Liver (tissue), 10 donors: ENCODE results near the gene ALG6. TPM values are rescaled to one million over a fixed set of nuclear protein-coding genes. Genes with fewer than 3 reads are reported as not detected.

Source experiments
- DNase-seq: peaks from one replicate; pipeline ENCODE4 v3.0.0-alpha.2; 2017; ENCODE audit warnings: low spot score
- H3K27ac ChIP-seq, 2 donors: one replicate each; pipeline ENCODE4 v1.7.0; 2013; ENCODE audit warnings: inconsistent platforms in 2 of 2, low read length in 2 of 2, control low read depth in 1 of 2, low read depth in 1 of 2, mild to moderate bottlenecking in 1 of 2
- H3K27me3 ChIP-seq, 4 donors: one replicate each; pipeline versions ENCODE4 v1.6.1 to v1.7.0; 2013; ENCODE audit warnings: low read length in 3 of 4, inconsistent platforms in 1 of 4, mild to moderate bottlenecking in 1 of 4, moderate library complexity in 1 of 4; ENCODE audit not compliant: control insufficient read depth in 4 of 4, insufficient read depth in 4 of 4
- H3K36me3 ChIP-seq, 4 donors: one replicate each; pipeline versions ENCODE4 v1.6.1 to v1.7.0; 2013; ENCODE audit warnings: low read length in 3 of 4, mild to moderate bottlenecking in 3 of 4, low read depth in 1 of 4, moderate library complexity in 1 of 4; ENCODE audit not compliant: control insufficient read depth in 4 of 4, insufficient read depth in 3 of 4
- H3K4me1 ChIP-seq, 4 donors: one replicate each; pipeline versions ENCODE4 v1.6.1 to v1.7.0; 2013; ENCODE audit warnings: low read length in 3 of 4, mild to moderate bottlenecking in 3 of 4, moderate library complexity in 1 of 4; ENCODE audit not compliant: control insufficient read depth in 4 of 4, insufficient read depth in 4 of 4
- H3K4me3 ChIP-seq, 3 donors: one replicate each; pipeline versions ENCODE4 v1.6.1 to v1.7.0; 2013; ENCODE audit warnings: low read length in 3 of 3, control low read depth in 1 of 3, low read depth in 1 of 3, mild to moderate bottlenecking in 1 of 3
- H3K9ac ChIP-seq, 2 donors: one replicate each; pipeline ENCODE4 v1.7.0; 2013; ENCODE audit warnings: low read length in 2 of 2, mild to moderate bottlenecking in 2 of 2, moderate library complexity in 2 of 2, control low read depth in 1 of 2, low read depth in 1 of 2
- H3K9me3 ChIP-seq, 4 donors: one replicate each; pipeline versions ENCODE4 v1.6.1 to v1.7.0; 2013; ENCODE audit warnings: low read length in 3 of 4; ENCODE audit not compliant: control insufficient read depth in 4 of 4
- ATF3 ChIP-seq: IDR thresholded peaks from 2 replicates; pipeline ENCODE4 v1.6.1; 2016; ENCODE audit warnings: antibody characterized with exemption
- CTCF ChIP-seq: fragments of 150-350 bp; IDR thresholded peaks from 2 replicates; pipeline ENCODE4 v1.5.1; 2017; ENCODE audit warnings: improper control_type of control experiment, low read depth, low read length; ENCODE audit not compliant: missing input control
- EGR1 ChIP-seq, 2 donors: IDR thresholded peaks; 2 replicates each; pipeline ENCODE4 v1.6.1; 2016 to 2018; ENCODE audit warnings: antibody characterized with exemption in 2 of 2, low read depth in 2 of 2
- FOXA2 ChIP-seq: IDR thresholded peaks from 2 replicates; pipeline ENCODE4 v1.6.1; 2016; ENCODE audit warnings: antibody characterized with exemption
- GABPA ChIP-seq, 2 donors: IDR thresholded peaks in 1 of 2; conservative IDR thresholded peaks in 1 of 2; 2 replicates each; pipeline ENCODE4 v1.6.1; 2016; ENCODE audit warnings: antibody characterized with exemption in 2 of 2, mild to moderate bottlenecking in 1 of 2, moderate library complexity in 1 of 2
- HNF4A ChIP-seq, 2 donors: conservative IDR thresholded peaks; 2 replicates each; pipeline ENCODE4 v1.6.1; 2016; ENCODE audit warnings: antibody characterized with exemption in 2 of 2, mild to moderate bottlenecking in 2 of 2
- NR2F2 ChIP-seq: IDR thresholded peaks from 2 replicates; pipeline ENCODE4 v1.6.1; 2016; ENCODE audit warnings: antibody characterized with exemption
- REST ChIP-seq: IDR thresholded peaks from 2 replicates; pipeline ENCODE4 v1.6.1; 2016; ENCODE audit warnings: antibody characterized with exemption, mild to moderate bottlenecking
- SP1 ChIP-seq: IDR thresholded peaks from 2 replicates; pipeline ENCODE4 v1.6.1; 2018; ENCODE audit warnings: antibody characterized with exemption, mild to moderate bottlenecking
- TAF1 ChIP-seq: conservative IDR thresholded peaks from 2 replicates; pipeline ENCODE4 v1.6.1; 2016; ENCODE audit warnings: antibody characterized with exemption, mild to moderate bottlenecking
- YY1 ChIP-seq: IDR thresholded peaks from 2 replicates; pipeline ENCODE4 v1.6.1; 2016; ENCODE audit warnings: antibody characterized with exemption, mild to moderate bottlenecking
- WGBS: extraction: QIAGEN DNeasy Blood & Tissue Kit; methylation state at CpG from one replicate; pipeline ENCODE4 v1.1.7; 2013; 5-methylcytosine and 5-hydroxymethylcytosine counted together
- polyA plus RNA-seq, 2 donors: library from polyadenylated mRNA; stranded (reverse) in 1 of 2; unstranded in 1 of 2; fragments of 200-250 nt in 1 of 2; fragments of >200 nt in 1 of 2; fragmentation: Nextera tagmentation in 1 of 2; extraction: Ambion mirVana in 1 of 2; gene quantifications; one replicate each; pipeline versions ENCODE4 v1.2.1 to v1.2.3, GENCODE V29; 2013 to 2015
- small RNA-seq: library from RNA; depleted of rRNA; stranded (forward); fragments of <200 nt; gene quantifications from one replicate; pipeline ENCODE3, GENCODE V24; 2014
- total RNA-seq, 2 donors: library from RNA; depleted of rRNA; stranded (reverse); fragments of >200 nt; gene quantifications; one replicate each; pipeline ENCODE4 v1.2.3, GENCODE V29; 2014
- TF ChIP-seq, protein P1 (sequence below): IDR thresholded peaks from 2 replicates; pipeline ENCODE4 v1.6.1; 2016; ENCODE audit warnings: antibody characterized with exemption
- donor health status: healthy.
- donor health status: healthy.
- donor health status: healthy.
- donor health status: healthy.
- donor health status: healthy.

ALG6 gene
- total and polyA plus RNA-seq, 4 donors: 4.6 to 13.2 (median 6.6) TPM

GRCh38 chr1:63487336-63488065 lies 120.1 kb downstream of the ALG6 start:
- DNase-seq: no peak
- TF ChIP-seq, protein P1, sequence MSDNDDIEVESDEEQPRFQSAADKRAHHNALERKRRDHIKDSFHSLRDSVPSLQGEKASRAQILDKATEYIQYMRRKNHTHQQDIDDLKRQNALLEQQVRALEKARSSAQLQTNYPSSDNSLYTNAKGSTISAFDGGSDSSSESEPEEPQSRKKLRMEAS: no peak
- TF ChIP-seq HNF4A (conservative IDR thresholded peaks at IDR 0.05): no peak
- no peak for TF ChIP-seq NR2F2
- no peak for TF ChIP-seq FOXA2
- TF ChIP-seq EGR1 (IDR thresholded peaks at IDR 0.05; ENCODE audit: low read depth in 2 of 2): no peak
- no peak for TF ChIP-seq REST
- no peak for TF ChIP-seq TAF1
- TF ChIP-seq SP1: no peak
- TF ChIP-seq CTCF: no peak
- TF ChIP-seq YY1: no peak
- no peak for TF ChIP-seq ATF3
- TF ChIP-seq GABPA (IDR thresholded peaks at IDR 0.05 in 1 of 2, conservative IDR thresholded peaks at IDR 0.05 in 1 of 2): no peak
- Histone ChIP-seq H3K9ac (no peak overlapping the region), H3K4me1 (no peaks in the 10 kb centered on the region), H3K4me3 (no peak overlapping the region), H3K27me3 (no peaks in the 10 kb centered on the region), H3K36me3 (no peaks in the 10 kb centered on the region), H3K9me3 (no peaks in the 10 kb centered on the region), H3K27ac (no peak overlapping the region)
- WGBS: 81% methylated on average over 8 of the region's 8 CpGs

Small RNA genes lying within 50 kb of the gene (small RNA-seq; reads per million reads assigned to genes)
- not detected for gene MIR6068
- gene RF00019: not detected

Other genes starting within 250 kb of the ALG6 start
- gene FOXD3, start 45.1 kb upstream of the ALG6 start, total RNA-seq: under 1 TPM in 1 of 2 donors, not detected in 1; under 0.01 TPM
- gene FOXD3, start 45.1 kb upstream of the ALG6 start, polyA plus RNA-seq: under 1 TPM in 1 of 2 donors, not detected in 1; 0.05 TPM
- 10 to 100 TPM in 1 of 2 donors, 1 to 10 TPM in 1; 7.9 to 15.2 TPM for gene ITGB3BP, start 155.6 kb downstream of the ALG6 start, total RNA-seq
- gene ITGB3BP, start 155.6 kb downstream of the ALG6 start, polyA plus RNA-seq: 1 to 10 TPM; 5.7 to 7.1 TPM
- gene EFCAB7, start 155.9 kb downstream of the ALG6 start, total RNA-seq: 1 to 10 TPM; 2.5 to 2.6 TPM
- 1 to 10 TPM in 1 of 2 donors, under 1 TPM in 1; 0.70 to 1.3 TPM for gene EFCAB7, start 155.9 kb downstream of the ALG6 start, polyA plus RNA-seq
- 100 to 1,000 TPM in 1 of 2 donors, 10 to 100 TPM in 1; 57.3 to 224 TPM for gene PGM1, start 225.8 kb downstream of the ALG6 start, total RNA-seq
- 100 to 1,000 TPM; 117 to 123 TPM for gene PGM1, start 225.8 kb downstream of the ALG6 start, polyA plus RNA-seq